Measurements from ENCODE around the gene RPL35A. TPM values are rescaled to one million over a fixed set of nuclear protein-coding genes. Genes with fewer than 3 reads are reported as not detected.

Gene RPL35A
- total RNA-seq, 1 donor from 2014 or later = 371 TPM

DNA sequence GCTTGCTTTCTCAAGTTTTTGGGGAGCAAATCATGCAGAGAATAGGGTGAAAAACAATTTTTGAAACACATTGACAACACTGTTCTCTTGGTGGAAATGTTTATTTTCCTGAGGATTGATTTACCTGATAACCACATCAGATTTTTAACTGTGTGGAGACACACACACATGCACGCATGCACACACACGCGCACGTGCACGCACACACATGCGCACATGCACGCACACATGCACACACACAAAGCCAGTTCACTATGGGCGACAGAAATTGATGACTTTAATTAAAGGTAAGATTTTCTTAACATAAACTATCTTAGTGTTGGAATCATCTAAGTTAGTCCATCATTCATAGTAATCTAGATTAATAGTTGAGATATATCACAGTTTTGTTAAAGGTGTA lies 25.3 kb downstream of the RPL35A start:
- H3K9me3 ChIP-seq = no peaks in the 10 kb centered on the region
- no peaks in the 10 kb centered on the region for H3K4me1 ChIP-seq
- peaks cover 0 to 20% of the 10 kb centered on the region in 2 donors for H3K36me3 ChIP-seq
- no peak overlapping the region for H3K27ac ChIP-seq
- TF ChIP-seq POLR2A (IDR thresholded peaks at IDR 0.05) = no peak
- TF ChIP-seq, protein P1, sequence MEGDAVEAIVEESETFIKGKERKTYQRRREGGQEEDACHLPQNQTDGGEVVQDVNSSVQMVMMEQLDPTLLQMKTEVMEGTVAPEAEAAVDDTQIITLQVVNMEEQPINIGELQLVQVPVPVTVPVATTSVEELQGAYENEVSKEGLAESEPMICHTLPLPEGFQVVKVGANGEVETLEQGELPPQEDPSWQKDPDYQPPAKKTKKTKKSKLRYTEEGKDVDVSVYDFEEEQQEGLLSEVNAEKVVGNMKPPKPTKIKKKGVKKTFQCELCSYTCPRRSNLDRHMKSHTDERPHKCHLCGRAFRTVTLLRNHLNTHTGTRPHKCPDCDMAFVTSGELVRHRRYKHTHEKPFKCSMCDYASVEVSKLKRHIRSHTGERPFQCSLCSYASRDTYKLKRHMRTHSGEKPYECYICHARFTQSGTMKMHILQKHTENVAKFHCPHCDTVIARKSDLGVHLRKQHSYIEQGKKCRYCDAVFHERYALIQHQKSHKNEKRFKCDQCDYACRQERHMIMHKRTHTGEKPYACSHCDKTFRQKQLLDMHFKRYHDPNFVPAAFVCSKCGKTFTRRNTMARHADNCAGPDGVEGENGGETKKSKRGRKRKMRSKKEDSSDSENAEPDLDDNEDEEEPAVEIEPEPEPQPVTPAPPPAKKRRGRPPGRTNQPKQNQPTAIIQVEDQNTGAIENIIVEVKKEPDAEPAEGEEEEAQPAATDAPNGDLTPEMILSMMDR (IDR thresholded peaks at IDR 0.05) = no peak
- TF ChIP-seq POLR2AphosphoS5 (IDR thresholded peaks at IDR 0.05; ENCODE audit: insufficient read depth in 1 of 2, low read depth in 1 of 2) = no peak
- no peaks in the 10 kb centered on the region for H3K27me3 ChIP-seq
- intact Hi-C loops (cut with DNase I) = no loop called here
- H3K4me3 ChIP-seq = no peak overlapping the region
- DNase-seq (ENCODE audit: extremely low spot score in 2 of 2) = no peak

DNA sequence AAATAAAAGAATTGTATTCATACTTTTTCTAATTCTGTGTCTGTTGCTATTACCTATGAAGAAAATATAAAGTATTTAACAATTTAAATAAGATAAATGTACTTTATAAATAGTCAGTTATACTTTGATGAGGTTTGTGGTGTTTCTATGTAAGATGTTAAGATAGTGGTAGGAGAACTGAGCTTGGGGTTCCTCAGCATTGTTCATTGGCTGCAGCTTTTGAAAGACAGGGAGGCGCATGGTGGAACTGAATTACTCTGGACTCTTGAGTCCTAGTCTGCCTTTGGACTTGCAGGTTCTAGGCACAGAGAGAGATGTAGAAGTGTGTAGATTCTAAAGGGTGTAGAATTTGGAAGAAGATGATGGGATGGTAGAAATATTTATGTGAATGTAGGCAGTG lies 33.1 kb downstream of the RPL35A start:
- Histone ChIP-seq H3K4me1 (no peaks in the 10 kb centered on the region), H3K27me3 (no peaks in the 10 kb centered on the region), H3K9me3 (no peaks in the 10 kb centered on the region), H3K4me3 (no peak overlapping the region), H3K27ac (no peak overlapping the region), H3K36me3 (peaks cover 0 to 15% of the 10 kb centered on the region in 2 donors)
- no peak for TF ChIP-seq POLR2AphosphoS5 (IDR thresholded peaks at IDR 0.05; ENCODE audit: insufficient read depth in 1 of 2, low read depth in 1 of 2)
- no peak for TF ChIP-seq POLR2A (IDR thresholded peaks at IDR 0.05)
- TF ChIP-seq, protein P1 (IDR thresholded peaks at IDR 0.05) = no peak
- no peak for DNase-seq (ENCODE audit: extremely low spot score in 2 of 2)
- intact Hi-C loops (cut with DNase I) = no loop called here

DNA sequence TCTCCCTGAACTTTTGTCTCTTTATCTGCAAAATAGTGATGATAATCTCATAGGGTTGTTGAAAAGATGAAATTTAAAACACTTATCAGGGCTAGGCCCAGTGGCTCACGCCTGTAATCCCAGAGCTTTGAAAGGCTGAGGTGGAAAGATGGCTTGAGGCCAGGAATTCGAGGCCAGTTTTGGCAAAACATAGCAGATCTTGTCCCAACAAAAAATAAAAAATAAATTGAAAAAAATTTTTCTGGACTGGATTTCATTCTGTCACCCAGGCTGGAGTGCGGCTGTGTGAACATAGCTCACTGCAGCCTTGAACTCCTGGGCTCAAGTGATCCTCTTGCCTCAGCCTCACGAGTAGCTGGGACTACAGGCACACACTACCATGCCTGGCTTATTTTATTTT lies 39.7 kb downstream of the RPL35A start:
- H3K4me1 ChIP-seq = no peaks in the 10 kb centered on the region
- intact Hi-C loops (cut with DNase I) = no loop called here
- no peak overlapping the region for H3K4me3 ChIP-seq
- peaks cover 0 to 12% of the 10 kb centered on the region in 2 donors for H3K36me3 ChIP-seq
- no peaks in the 10 kb centered on the region for H3K9me3 ChIP-seq
- TF ChIP-seq, protein P1 (IDR thresholded peaks at IDR 0.05) = no peak
- TF ChIP-seq POLR2A (IDR thresholded peaks at IDR 0.05) (no peak), POLR2AphosphoS5 (IDR thresholded peaks at IDR 0.05; ENCODE audit: insufficient read depth in 1 of 2, low read depth in 1 of 2) (no peak)
- H3K27me3 ChIP-seq = no peaks in the 10 kb centered on the region
- DNase-seq (ENCODE audit: extremely low spot score in 2 of 2) = no peak
- H3K27ac ChIP-seq = no peak overlapping the region

DNA sequence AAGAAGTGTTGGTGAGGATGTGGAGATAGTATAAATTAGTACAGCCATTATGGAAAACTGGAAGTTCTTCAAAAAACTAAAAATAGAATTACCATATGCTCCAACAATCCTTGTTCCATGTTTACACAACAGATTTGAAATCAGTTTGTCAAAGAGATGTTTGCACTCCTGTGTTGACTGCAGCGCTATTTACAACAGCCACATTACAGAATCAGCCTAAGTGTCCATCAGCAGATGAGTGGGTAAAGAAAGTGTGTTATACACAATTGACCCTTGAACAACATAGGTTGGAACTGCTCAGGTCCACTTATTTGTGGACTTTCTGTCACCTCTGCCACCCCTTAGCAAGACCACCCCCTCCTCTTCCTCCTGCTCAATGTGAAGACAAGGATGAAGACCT lies 44.7 kb downstream of the RPL35A start:
- H3K36me3 ChIP-seq = peaks cover 0 to 10% of the 10 kb centered on the region in 2 donors
- H3K4me3 ChIP-seq = no peak overlapping the region
- no peak overlapping the region for H3K27ac ChIP-seq
- intact Hi-C loops (cut with DNase I) = no loop called here
- DNase-seq (ENCODE audit: extremely low spot score in 2 of 2) = no peak
- no peaks in the 10 kb centered on the region for H3K9me3 ChIP-seq
- no peaks in the 10 kb centered on the region for H3K27me3 ChIP-seq
- TF ChIP-seq, protein P1 (IDR thresholded peaks at IDR 0.05) = no peak
- TF ChIP-seq POLR2AphosphoS5 (IDR thresholded peaks at IDR 0.05; ENCODE audit: insufficient read depth in 1 of 2, low read depth in 1 of 2) (no peak), POLR2A (IDR thresholded peaks at IDR 0.05) (no peak)
- no peaks in the 10 kb centered on the region for H3K4me1 ChIP-seq

DNA sequence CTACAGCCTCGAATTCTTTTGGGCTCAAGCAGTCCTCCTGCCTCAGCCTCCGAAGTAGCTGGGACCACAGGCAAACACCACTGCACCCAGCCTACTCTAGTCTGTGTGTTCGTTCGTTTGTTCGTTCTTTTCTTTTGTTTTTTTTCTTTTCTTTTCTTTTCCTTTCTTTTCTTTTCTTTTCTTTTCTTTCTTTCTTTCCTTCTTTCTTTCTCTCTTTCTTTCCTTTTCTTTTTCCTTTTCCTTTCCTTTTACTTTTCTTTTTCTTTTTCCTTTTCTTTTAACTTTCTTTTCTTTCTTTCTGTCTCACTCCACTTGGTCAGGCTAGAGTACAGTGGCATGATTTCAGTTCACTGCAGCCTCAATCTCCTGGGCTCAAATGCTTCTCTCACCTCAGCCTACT lies 46.9 kb downstream of the RPL35A start:
- intact Hi-C loops (cut with DNase I) = no loop called here
- H3K9me3 ChIP-seq = no peaks in the 10 kb centered on the region
- TF ChIP-seq POLR2A (IDR thresholded peaks at IDR 0.05) (no peak), POLR2AphosphoS5 (IDR thresholded peaks at IDR 0.05; ENCODE audit: insufficient read depth in 1 of 2, low read depth in 1 of 2) (no peak)
- TF ChIP-seq, protein P1 (IDR thresholded peaks at IDR 0.05) = no peak
- H3K4me3 ChIP-seq = no peak overlapping the region
- H3K4me1 ChIP-seq = no peaks in the 10 kb centered on the region
- no peaks in the 10 kb centered on the region for H3K27me3 ChIP-seq
- no peak for DNase-seq (ENCODE audit: extremely low spot score in 2 of 2)
- no peaks in the 10 kb centered on the region for H3K36me3 ChIP-seq
- no peak overlapping the region for H3K27ac ChIP-seq
